ENCODE results near the gene ACSL1. TPM values are rescaled to one million over a fixed set of nuclear protein-coding genes. Genes with fewer than 3 reads are reported as not detected.

The ACSL1 gene
- total and polyA plus RNA-seq, 9 of the 15 experiments (the other 6 are each of a cell fraction or from before 2014, with no cell fraction given): 6.7 to 24.1 (median 15.0) TPM

DNA sequence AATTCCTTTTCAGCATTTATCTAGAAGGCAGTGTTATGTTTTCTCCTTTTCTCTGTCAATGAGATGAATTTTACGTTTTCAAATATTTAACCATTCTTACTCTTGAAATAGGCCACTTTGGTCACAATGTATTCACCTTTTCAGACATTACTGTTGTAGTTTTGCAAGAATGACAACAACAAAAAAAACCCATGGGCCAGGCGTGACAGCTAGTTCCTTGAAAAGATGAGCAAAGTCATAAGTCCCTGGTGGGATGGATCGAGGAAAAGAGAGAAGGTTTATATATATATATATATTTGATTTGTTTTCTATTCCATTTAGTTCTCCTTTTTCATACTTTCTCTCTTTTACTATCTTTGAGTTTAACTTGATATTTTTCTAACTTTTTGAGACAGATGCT lies 38.1 kb upstream of the ACSL1 start (continued):
- no peak for TF ChIP-seq SLC30A9 (CRISPR knock-in tag; IDR thresholded peaks at IDR 0.05)
- TF ChIP-seq SIN3B (IDR thresholded peaks at IDR 0.05; ENCODE audit: low read depth): no peak

DNA sequence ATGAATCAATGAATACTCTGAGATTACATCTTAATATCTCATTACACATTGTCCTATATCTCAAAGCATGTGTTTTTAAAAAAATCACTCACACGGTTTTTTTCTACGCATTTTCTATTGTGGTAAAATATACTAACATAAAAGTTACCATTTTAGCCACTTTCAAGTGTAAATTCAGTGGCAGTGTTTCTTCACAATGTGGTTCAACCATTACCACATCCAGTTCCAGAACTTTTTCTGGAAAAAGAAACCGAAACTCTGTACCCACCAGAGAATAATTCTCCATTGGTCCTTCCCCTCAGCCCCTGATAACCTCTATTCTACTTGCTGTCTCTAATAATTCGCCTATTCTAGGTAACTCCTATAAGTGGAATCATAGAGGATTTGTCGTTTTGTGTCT lies 35.3 kb upstream of the ACSL1 start:
- Histone ChIP-seq H3K9me3 (replicated peaks; ENCODE audit: control insufficient read depth, insufficient read depth, low read depth, low read length) (no peaks in the 10 kb centered on the region), H2AFZ (ENCODE audit: low read depth, low read length) (no peak overlapping the region), H3K9ac (ENCODE audit: insufficient read depth in 1 of 2, low read depth in 2 of 2, low read length in 2 of 2) (no peak overlapping the region), H3K36me3 (ENCODE audit: control insufficient read depth, insufficient read depth, low read length) (no peaks in the 10 kb centered on the region), H3K4me1 (replicated peaks in 1 of 2; ENCODE audit: control insufficient read depth in 2 of 2, insufficient read depth in 2 of 2, low read length in 2 of 2) (peaks cover under 1 to 15% of the 10 kb centered on the region in 2 experiments; a peak in 3 of 5 replicates), H3K9me1 (ENCODE audit: control insufficient read depth, insufficient read depth, low read length) (no peaks in the 10 kb centered on the region), H3K4me2 (ENCODE audit: insufficient read depth, low read length) (no peak overlapping the region), H3K4me3 (no peak overlapping the region), H3K27ac (ENCODE audit: extremely low read depth, low read depth, low read length) (no peak overlapping the region), H3K79me2 (ENCODE audit: control insufficient read depth, insufficient read depth, low read length) (no peaks in the 10 kb centered on the region), H3K27me3 (ENCODE audit: control insufficient read depth in 2 of 2, insufficient read depth in 2 of 2, low read length in 2 of 2) (no peaks in the 10 kb centered on the region), H4K20me1 (replicated peaks; ENCODE audit: control insufficient read depth, insufficient read depth, low read length) (no peaks in the 10 kb centered on the region)
- BruUV-seq (replicated peaks): no TSS peak
- whole genome bisulfite sequencing (ENCODE audit: insufficient coverage, low coverage, missing lambda C conversion rate): 37% methylated on average over 5 of the region's 5 CpGs
- intact Hi-C loops (cut with micrococcal nuclease): no loop called here
- ChIA-PET POLR2A (no interaction called here), CTCF (ENCODE audit: low intra/inter-chr PET ratio) (no interaction called here)
- in situ Hi-C loops (cut with MboI): no loop called here
- ATAC-seq: no peak
- no peak for DNase-seq (ENCODE audit: extremely low read depth in 1 of 4, low spot score in 3 of 4)
- FAIRE-seq: no peak
- TF ChIP-seq ZZZ3 (IDR thresholded peaks at IDR 0.05) (no peak), PHF21A (IDR thresholded peaks at IDR 0.05; ENCODE audit: borderline replicate concordance, low read depth) (no peak), PPARD (CRISPR knock-in tag; IDR thresholded peaks at IDR 0.05) (no peak), ESRRB (CRISPR knock-in tag; IDR thresholded peaks at IDR 0.05; ENCODE audit: borderline replicate concordance) (no peak), ZNF785 (CRISPR knock-in tag; IDR thresholded peaks at IDR 0.05) (no peak)

Data from K562 (cell line).